ENCODE results near the gene OSBPL9.

- TF ChIP-seq CTCF (IDR thresholded peaks at IDR 0.05; ENCODE audit: insufficient read depth, low read length) (no peak), POLR2AphosphoS5 (IDR thresholded peaks at IDR 0.05; ENCODE audit: low read depth) (no peak)
Measured at GRCh38 chr1:51753969-51754368, 137.1 kb downstream of the OSBPL9 start.
